Keratinocyte (primary cell): ENCODE data around the gene CFL1. TPM values are rescaled to one million over a fixed set of nuclear protein-coding genes. Genes with fewer than 3 reads are reported as not detected.

Source experiments
- DNase-seq: peaks from one replicate; pipeline ENCODE4 v3.0.0-alpha.2; 2011; ENCODE audit warnings: low read depth, missing footprints, low spot score
- FAIRE-seq: peaks from 2 replicates; lab custom pipeline; 2011; peaks lifted over from hg19 to GRCh38; lab: Jason Lieb, UNC
- H2AFZ ChIP-seq: 2 replicates; pipeline ENCODE4 v1.6.0; 2012; ENCODE audit warnings: low read length, control low read depth, inconsistent platforms; ENCODE audit not compliant: control insufficient read depth
- H3K27ac ChIP-seq: 2 replicates; pipeline ENCODE4 v1.5.1; 2011; ENCODE audit warnings: low read length; ENCODE audit not compliant: control insufficient read depth, insufficient read depth
- H3K27me3 ChIP-seq: 3 replicates; pipeline ENCODE4 v1.6.0; 2011; ENCODE audit warnings: low read length; ENCODE audit not compliant: control insufficient read depth, insufficient read depth; ENCODE audit errors: extremely low read depth
- H3K36me3 ChIP-seq, 2 experiments: 2 replicates in 1 of 2; 3 replicates in 1 of 2; pipeline ENCODE4 v1.5.1; 2011; ENCODE audit warnings: low read length in 2 of 2, mild to moderate bottlenecking in 1 of 2; ENCODE audit not compliant: control insufficient read depth in 2 of 2, insufficient read depth in 2 of 2; ENCODE audit errors: extremely low read depth in 1 of 2
- H3K4me1 ChIP-seq: 3 replicates; pipeline ENCODE4 v1.5.1; 2011; ENCODE audit warnings: low read length; ENCODE audit not compliant: control insufficient read depth, insufficient read depth; ENCODE audit errors: extremely low read depth
- H3K4me2 ChIP-seq: 3 replicates; pipeline ENCODE4 v1.6.0; 2011; ENCODE audit warnings: low read depth, low read length; ENCODE audit not compliant: control insufficient read depth, insufficient read depth; ENCODE audit errors: extremely low read depth
- H3K4me3 ChIP-seq, 3 experiments: fragments of 200-600 bp in 1 of 3; sonication (generic) in 1 of 3; 2 replicates in 2 of 3; 3 replicates in 1 of 3; pipeline ENCODE4 v1.5.1; 2011 to 2016; ENCODE audit warnings: low read length in 3 of 3, mild to moderate bottlenecking in 3 of 3, control low read depth in 2 of 3, inconsistent platforms in 1 of 3, low read depth in 1 of 3, mixed read lengths in 1 of 3, mixed run types in 1 of 3, moderate library complexity in 1 of 3; ENCODE audit not compliant: control insufficient read depth in 2 of 3, insufficient read depth in 2 of 3; ENCODE audit errors: extremely low read depth in 1 of 3
- H3K79me2 ChIP-seq: 2 replicates; pipeline ENCODE4 v1.6.0; 2012; ENCODE audit warnings: low read length; ENCODE audit not compliant: control insufficient read depth, insufficient read depth
- H3K9ac ChIP-seq: 3 replicates; pipeline ENCODE4 v1.6.0; 2011; ENCODE audit warnings: low read length; ENCODE audit not compliant: control insufficient read depth, insufficient read depth; ENCODE audit errors: extremely low read depth
- H3K9me1 ChIP-seq: 3 replicates; pipeline ENCODE4 v1.6.0; 2011; ENCODE audit warnings: low read length; ENCODE audit not compliant: control insufficient read depth, insufficient read depth; ENCODE audit errors: extremely low read depth
- H3K9me3 ChIP-seq: 2 replicates; pipeline ENCODE4 v1.5.1; 2012; ENCODE audit warnings: low read depth, low read length; ENCODE audit not compliant: control insufficient read depth
- H4K20me1 ChIP-seq: 3 replicates; pipeline ENCODE4 v1.6.0; 2011; ENCODE audit warnings: low read length; ENCODE audit not compliant: control insufficient read depth, insufficient read depth; ENCODE audit errors: extremely low read depth
- EZH2 ChIP-seq: IDR thresholded peaks from one replicate; pipeline ENCODE4 v1.6.1; 2012; ENCODE audit warnings: inconsistent platforms, mild to moderate bottlenecking, low read length, moderate library complexity
- dilution Hi-C: fragments of 300-500 bp; cut with MboI; formaldehyde crosslinking; loops from one replicate; pipeline ENCODE4 v1.7.0; 2020; ENCODE audit warnings: low sequenced_read_pairs; ENCODE audit not compliant: extremely low pct_ligation_motif_present
- polyA plus RNA-seq, 5 experiments: library from polyadenylated mRNA; depleted of rRNA in 3 of 5; stranded (reverse) in 3 of 5; stranded (forward) in 1 of 5; unstranded in 1 of 5; fragments of >200 nt; gene quantifications; 1 replicate in 1 of 5; 2 replicates in 3 of 5; 3 replicates in 1 of 5; pipeline versions ENCODE4 v1.2.1 to v1.2.3, GENCODE V29; 2011 to 2012; ENCODE audit warnings: missing spikeins in 2 of 5, low read depth in 1 of 5, low replicate concordance in 1 of 5
- TF ChIP-seq, protein P1 (sequence below), 3 experiments: IDR thresholded peaks in 1 of 3; conservative IDR thresholded peaks in 1 of 3; optimal IDR thresholded peaks in 1 of 3; 2 replicates in 2 of 3; 3 replicates in 1 of 3; pipeline versions ENCODE3 to v1.5.1; 2011; ENCODE audit warnings: low read length in 3 of 3, mild to moderate bottlenecking in 3 of 3, moderate library complexity in 2 of 3, control low read depth in 1 of 3, inconsistent platforms in 1 of 3; ENCODE audit not compliant: insufficient read depth in 2 of 3; ENCODE audit errors: extremely low read depth in 1 of 3

CFL1 gene
- polyA plus RNA-seq, 1 donor (not counting 4 experiments of a cell fraction or from before 2014, with no cell fraction given): 1,236 TPM

DNA sequence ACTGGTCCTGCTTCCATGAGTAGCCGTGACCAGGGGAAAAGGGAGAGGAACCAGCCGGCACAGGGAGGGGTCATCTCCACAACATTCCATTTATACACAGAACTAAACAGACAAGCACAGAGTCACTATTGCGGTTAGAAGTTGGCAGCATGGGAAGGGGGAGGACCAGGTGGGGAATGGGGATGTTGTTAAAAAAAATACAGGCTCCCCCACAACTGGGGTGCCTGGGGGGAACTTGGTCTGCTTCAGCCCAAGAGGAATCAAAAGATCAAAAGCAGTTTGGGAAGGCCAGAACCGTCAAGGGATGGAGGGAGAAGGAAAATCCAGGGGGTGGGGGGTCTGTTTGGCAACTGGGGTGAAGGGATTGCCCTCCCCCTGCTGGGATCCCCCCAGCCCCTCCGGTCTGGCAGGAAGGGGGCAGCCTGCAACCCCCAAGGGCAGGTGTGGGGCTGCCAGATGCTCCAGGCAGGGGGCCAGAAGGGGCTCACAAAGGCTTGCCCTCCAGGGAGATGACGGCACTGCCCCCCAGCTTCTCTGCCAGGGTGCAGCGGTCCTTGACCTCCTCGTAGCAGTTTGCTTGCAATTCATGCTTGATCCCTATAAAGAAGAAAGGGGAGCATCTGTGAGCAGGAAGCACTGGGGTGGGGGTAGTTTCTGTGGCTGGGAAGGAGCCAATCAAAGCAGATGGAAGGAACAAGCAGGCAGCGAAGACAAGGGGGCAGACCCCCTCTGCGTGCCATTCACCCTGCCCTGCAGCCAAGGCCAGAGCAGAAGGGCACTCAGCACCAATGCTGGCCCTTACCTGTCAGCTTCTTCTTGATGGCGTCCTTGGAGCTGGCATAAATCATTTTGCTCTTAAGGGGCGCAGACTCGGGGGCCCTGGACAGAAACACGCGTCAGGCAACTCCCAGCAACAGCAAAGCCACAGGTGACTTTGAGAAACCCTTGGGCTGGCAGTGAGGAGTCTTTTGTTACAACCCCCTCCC lies 2.8 kb downstream of the CFL1 start:
- DNase-seq (no peak), FAIRE-seq (no peak)
- H3K27me3 ChIP-seq: no peaks in the 10 kb centered on the region
- H3K36me3 ChIP-seq: peaks cover 35 to 46% of the 10 kb centered on the region in 2 experiments
- peaks cover 44% of the 10 kb centered on the region for H3K79me2 ChIP-seq
- no peak overlapping the region for H3K4me2 ChIP-seq
- peaks cover 7% of the 10 kb centered on the region for H3K9me1 ChIP-seq
- no peak overlapping the region for H3K4me3 ChIP-seq
- no peak overlapping the region for H3K27ac ChIP-seq
- peaks cover 50% of the 10 kb centered on the region for H4K20me1 ChIP-seq
- no peaks in the 10 kb centered on the region for H3K9me3 ChIP-seq
- peaks cover 24% of the 10 kb centered on the region for H3K4me1 ChIP-seq
- dilution Hi-C loops: no loop called here
- no peak overlapping the region for H3K9ac ChIP-seq
- no peak overlapping the region for H2AFZ ChIP-seq
- TF ChIP-seq EZH2: no peak
- TF ChIP-seq, protein P1, sequence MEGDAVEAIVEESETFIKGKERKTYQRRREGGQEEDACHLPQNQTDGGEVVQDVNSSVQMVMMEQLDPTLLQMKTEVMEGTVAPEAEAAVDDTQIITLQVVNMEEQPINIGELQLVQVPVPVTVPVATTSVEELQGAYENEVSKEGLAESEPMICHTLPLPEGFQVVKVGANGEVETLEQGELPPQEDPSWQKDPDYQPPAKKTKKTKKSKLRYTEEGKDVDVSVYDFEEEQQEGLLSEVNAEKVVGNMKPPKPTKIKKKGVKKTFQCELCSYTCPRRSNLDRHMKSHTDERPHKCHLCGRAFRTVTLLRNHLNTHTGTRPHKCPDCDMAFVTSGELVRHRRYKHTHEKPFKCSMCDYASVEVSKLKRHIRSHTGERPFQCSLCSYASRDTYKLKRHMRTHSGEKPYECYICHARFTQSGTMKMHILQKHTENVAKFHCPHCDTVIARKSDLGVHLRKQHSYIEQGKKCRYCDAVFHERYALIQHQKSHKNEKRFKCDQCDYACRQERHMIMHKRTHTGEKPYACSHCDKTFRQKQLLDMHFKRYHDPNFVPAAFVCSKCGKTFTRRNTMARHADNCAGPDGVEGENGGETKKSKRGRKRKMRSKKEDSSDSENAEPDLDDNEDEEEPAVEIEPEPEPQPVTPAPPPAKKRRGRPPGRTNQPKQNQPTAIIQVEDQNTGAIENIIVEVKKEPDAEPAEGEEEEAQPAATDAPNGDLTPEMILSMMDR (optimal IDR thresholded peaks at IDR 0.05 in 1 of 3, IDR thresholded peaks at IDR 0.05 in 1 of 3, conservative IDR thresholded peaks at IDR 0.05 in 1 of 3; ENCODE audit: extremely low read depth in 1 of 3, insufficient read depth in 2 of 3, low read length in 3 of 3): no peak

DNA sequence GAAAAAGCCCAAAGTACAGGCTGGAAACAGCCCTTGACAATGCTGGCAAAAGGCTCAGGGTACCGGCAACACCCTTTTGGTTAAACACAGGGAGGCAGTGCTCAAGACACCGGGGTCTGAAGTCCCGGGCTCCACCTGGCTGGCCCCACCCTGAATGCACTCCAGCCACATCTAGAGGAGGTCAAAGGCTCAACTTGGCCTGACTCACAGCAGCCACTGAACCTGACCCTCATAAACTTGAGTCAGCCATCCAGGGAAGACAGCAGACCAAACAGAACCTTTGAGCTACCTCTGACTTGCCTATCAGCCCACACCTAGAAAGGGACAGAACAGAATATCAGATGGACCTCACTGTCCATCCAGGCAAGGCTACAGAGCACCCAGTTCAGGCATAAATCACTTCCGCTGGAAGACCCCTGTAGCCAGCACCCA lies 3.8 kb downstream of the CFL1 start:
- peaks cover 16% of the 10 kb centered on the region for H3K4me1 ChIP-seq
- no peaks in the 10 kb centered on the region for H3K9me3 ChIP-seq
- no peak overlapping the region for H2AFZ ChIP-seq
- peaks cover 35 to 46% of the 10 kb centered on the region in 2 experiments for H3K36me3 ChIP-seq
- peaks cover 7% of the 10 kb centered on the region for H3K9me1 ChIP-seq
- H3K79me2 ChIP-seq: peaks cover 44% of the 10 kb centered on the region
- H3K4me3 ChIP-seq: no peak overlapping the region
- no peak for FAIRE-seq
- H3K9ac ChIP-seq: no peak overlapping the region
- dilution Hi-C loops: no loop called here
- H3K4me2 ChIP-seq: no peak overlapping the region
- TF ChIP-seq EZH2: no peak
- TF ChIP-seq, protein P1 (optimal IDR thresholded peaks at IDR 0.05 in 1 of 3, IDR thresholded peaks at IDR 0.05 in 1 of 3, conservative IDR thresholded peaks at IDR 0.05 in 1 of 3; ENCODE audit: extremely low read depth in 1 of 3, insufficient read depth in 2 of 3, low read length in 3 of 3): no peak
- peaks cover 50% of the 10 kb centered on the region for H4K20me1 ChIP-seq
- H3K27ac ChIP-seq: no peak overlapping the region
- no peaks in the 10 kb centered on the region for H3K27me3 ChIP-seq
- no peak for DNase-seq
